CD8-positive, alpha-beta memory T cell (primary cell): ENCODE measurements around the gene GRPEL2. TPM values are rescaled to one million over a fixed set of nuclear protein-coding genes. Genes with fewer than 3 reads are reported as not detected.
A peak's percentile ranks its signal among the peaks of the same experiment; 100 is the strongest.

Source experiments
- CTCF ChIA-PET: fragments of 350-600 bp; sonication (Branson Sonifier 250); formaldehyde crosslinking; loops from one replicate; lab custom pipeline; 2021; ENCODE audit warnings: antibody characterized with exemption; lab: Charles Lee
- POLR2A ChIA-PET: fragments of 350-600 bp; sonication (Branson Sonifier 250); formaldehyde crosslinking; loops from one replicate; lab custom pipeline; 2021; ENCODE audit warnings: antibody characterized with exemption; lab: Charles Lee
- DNase-seq, 5 donors: peaks; one replicate each; pipeline versions ENCODE4 v3.0.0 to v3.0.0-alpha.2; 2020 to 2022; ENCODE audit warnings: mixed read lengths in 1 of 5
- H3K27ac ChIP-seq: one replicate; pipeline ENCODE4 v1.7.0; 2013; ENCODE audit warnings: low read depth, mild to moderate bottlenecking, low read length, moderate library complexity
- H3K27me3 ChIP-seq: 2 replicates; pipeline ENCODE4 v1.7.0; 2013; ENCODE audit warnings: low read length, mild to moderate bottlenecking; ENCODE audit not compliant: insufficient read depth, poor library complexity, severe bottlenecking
- H3K36me3 ChIP-seq: 2 replicates; pipeline ENCODE4 v1.7.0; 2013; ENCODE audit warnings: mild to moderate bottlenecking, low read length, moderate library complexity; ENCODE audit not compliant: insufficient read depth
- H3K4me1 ChIP-seq: 2 replicates; pipeline ENCODE4 v1.7.0; 2013; ENCODE audit warnings: mild to moderate bottlenecking, low read length, moderate library complexity; ENCODE audit not compliant: insufficient read depth
- H3K4me3 ChIP-seq: 2 replicates; pipeline ENCODE4 v1.7.0; 2013; ENCODE audit warnings: mild to moderate bottlenecking, low read length
- H3K9me3 ChIP-seq: 2 replicates; pipeline ENCODE4 v1.7.0; 2013; ENCODE audit warnings: mild to moderate bottlenecking, low read length
- H3K27ac Mint-ChIP-seq, 8 donors: one replicate each; pipeline ENCODE4 v1.8.0; 2020 to 2021; ENCODE audit warnings: mixed read lengths in 8 of 8, mild to moderate bottlenecking in 6 of 8, inconsistent platforms in 3 of 8, moderate library complexity in 3 of 8
- H3K27me3 Mint-ChIP-seq, 2 donors: one replicate each; pipeline ENCODE4 v1.8.0; 2020 to 2021; ENCODE audit warnings: mixed read lengths in 2 of 2, mild to moderate bottlenecking in 1 of 2, moderate library complexity in 1 of 2
- H3K36me3 Mint-ChIP-seq, 3 donors: one replicate each; pipeline ENCODE4 v1.8.0; 2020 to 2021; ENCODE audit warnings: mixed read lengths in 3 of 3, inconsistent platforms in 1 of 3, mild to moderate bottlenecking in 1 of 3
- H3K4me1 Mint-ChIP-seq, 3 donors: one replicate each; pipeline ENCODE4 v1.8.0; 2020 to 2021; ENCODE audit warnings: mixed read lengths in 3 of 3, inconsistent platforms in 1 of 3, mild to moderate bottlenecking in 1 of 3
- H3K4me3 Mint-ChIP-seq, 7 donors: one replicate each; pipeline ENCODE4 v1.8.0; 2020 to 2021; ENCODE audit warnings: mixed read lengths in 7 of 7, mild to moderate bottlenecking in 6 of 7, moderate library complexity in 4 of 7, inconsistent platforms in 2 of 7
- H3K9me3 Mint-ChIP-seq, 5 donors: one replicate each; pipeline ENCODE4 v1.8.0; 2020 to 2022; ENCODE audit warnings: mixed read lengths in 5 of 5, mild to moderate bottlenecking in 3 of 5, moderate library complexity in 2 of 5, inconsistent platforms in 1 of 5
- polyA plus RNA-seq: library from polyadenylated mRNA; unstranded; fragments of 300-500 nt; fragmentation: Illumina TruSeq; gene quantifications from one replicate; pipeline ENCODE4 v1.2.3, GENCODE V29; 2021
- total RNA-seq, 2 experiments: library from RNA; stranded (reverse); gene quantifications; one replicate each; pipeline ENCODE4 v1.2.3, GENCODE V29; 2021

GRPEL2 gene, protein sequence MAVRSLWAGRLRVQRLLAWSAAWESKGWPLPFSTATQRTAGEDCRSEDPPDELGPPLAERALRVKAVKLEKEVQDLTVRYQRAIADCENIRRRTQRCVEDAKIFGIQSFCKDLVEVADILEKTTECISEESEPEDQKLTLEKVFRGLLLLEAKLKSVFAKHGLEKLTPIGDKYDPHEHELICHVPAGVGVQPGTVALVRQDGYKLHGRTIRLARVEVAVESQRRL
- total RNA-seq = 10 to 100 TPM; 33.4 to 36.5 TPM
- polyA plus RNA-seq = 4.5 TPM

DNA sequence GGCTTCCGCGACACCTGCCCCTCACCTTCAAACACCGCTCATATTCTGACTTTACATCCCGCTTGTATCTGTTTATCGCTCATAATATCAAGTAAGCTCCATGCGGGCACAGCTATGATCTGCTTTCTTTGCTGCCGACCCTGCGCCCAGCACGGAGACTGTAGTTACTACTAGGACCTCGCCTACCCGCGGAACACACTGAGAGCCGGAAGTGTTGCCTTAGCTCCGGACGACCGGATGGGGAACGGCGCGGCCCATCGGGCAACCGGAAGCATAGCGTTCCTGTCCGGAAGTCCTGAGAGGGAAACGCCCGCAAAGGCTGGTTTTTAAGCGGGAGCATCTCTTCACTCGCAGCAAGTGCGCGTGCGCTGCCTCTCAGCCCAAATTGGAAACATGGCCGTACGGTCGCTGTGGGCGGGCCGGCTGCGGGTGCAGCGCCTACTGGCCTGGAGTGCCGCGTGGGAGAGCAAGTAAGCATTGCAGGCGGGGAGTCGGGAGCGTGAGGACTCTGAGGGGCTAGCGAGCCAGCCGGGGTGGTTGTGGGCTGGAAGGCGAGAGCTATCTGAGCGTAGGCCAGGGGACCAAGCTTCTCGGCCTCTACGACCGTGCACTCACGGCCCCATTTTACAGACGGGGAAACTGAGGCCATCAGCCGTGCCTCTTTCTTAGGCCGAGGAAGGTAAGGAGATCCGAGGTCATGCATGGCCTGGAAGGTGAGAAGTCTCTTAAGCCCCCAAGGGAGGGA lies at the start of gene GRPEL2:
GRPEL2 (plus strand) TSS at position 353 of the 745 bp plus-strand sequence; CDS start at position 394, 41 bp downstream.
- H3K27ac ChIP-seq = peak within 1 kb of the TSS; percentile 78
- Mint-ChIP-seq H3K27ac (peak within 1 kb of the TSS; percentile 72 to 93 (median 90)), H3K4me1 (peaks cover 49 to 62% (median 60%) of the 10 kb centered on the region in 3 donors), H3K4me3 (peak within 1 kb of the TSS; percentile 81 to 95 (median 95)), H3K27me3 (no peaks in the 10 kb centered on the region), H3K9me3 (no peaks in the 10 kb centered on the region), H3K36me3 (peaks cover 13 to 40% (median 13%) of the 10 kb centered on the region in 3 donors)
- peak; percentile 73 to 90 (median 81) for DNase-seq
- H3K9me3 ChIP-seq = no peaks in the 10 kb centered on the region
- peaks cover 14% of the 10 kb centered on the region for H3K36me3 ChIP-seq
- H3K27me3 ChIP-seq = no peaks in the 10 kb centered on the region
- ChIA-PET CTCF (interaction anchor here (0.7 to 4.3 kb wide), 11 partner anchors 10 to 614 kb away, joined by 3 to 25 read pairs (median 5); partner anchors contain the start of genes ABLIM3, CSNK1A1 and PCYOX1L), POLR2A (interaction anchor here (0.7 to 3.7 kb wide), 5 partner anchors 8 to 206 kb away, joined by 3 to 39 read pairs (median 5); partner anchors contain the start of genes CSNK1A1 and PCYOX1L)
- H3K4me1 ChIP-seq = peaks cover 52% of the 10 kb centered on the region
- peak within 1 kb of the TSS; percentile 96 for H3K4me3 ChIP-seq

DNA sequence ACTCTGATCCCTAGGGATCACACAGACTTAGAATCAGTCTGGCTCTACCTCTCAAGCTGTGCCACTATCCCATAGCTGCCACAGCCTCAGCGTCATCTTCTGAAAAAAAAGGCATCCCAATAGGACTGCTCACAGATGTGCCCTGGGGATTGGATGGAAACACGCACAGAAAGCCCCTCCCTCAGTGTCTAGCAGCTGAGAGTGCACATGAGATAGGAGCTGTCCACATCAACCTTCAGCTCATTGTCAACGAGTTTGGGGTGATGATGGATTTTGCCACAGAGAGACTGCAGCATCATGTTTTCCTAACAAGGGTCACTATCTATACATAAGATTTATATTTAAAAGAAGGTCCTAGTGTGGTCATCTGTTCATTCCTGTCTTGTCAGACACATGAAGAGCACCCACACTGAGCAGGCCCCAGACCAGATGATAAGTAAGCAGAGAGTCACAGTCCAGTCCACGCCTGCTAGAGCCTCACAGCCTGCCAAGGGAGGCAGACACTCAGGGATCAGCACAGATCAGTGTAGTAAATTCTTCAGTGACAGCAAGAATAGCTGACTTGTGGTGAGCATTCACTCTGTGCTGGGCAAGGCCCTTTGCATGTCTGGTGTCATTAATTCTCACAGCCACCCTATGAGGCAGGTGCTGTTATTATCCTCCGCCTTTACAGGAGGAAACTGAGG lies 47.8 kb upstream of the GRPEL2 start:
- H3K4me1 ChIP-seq = peaks cover 44% of the 10 kb centered on the region

DNA sequence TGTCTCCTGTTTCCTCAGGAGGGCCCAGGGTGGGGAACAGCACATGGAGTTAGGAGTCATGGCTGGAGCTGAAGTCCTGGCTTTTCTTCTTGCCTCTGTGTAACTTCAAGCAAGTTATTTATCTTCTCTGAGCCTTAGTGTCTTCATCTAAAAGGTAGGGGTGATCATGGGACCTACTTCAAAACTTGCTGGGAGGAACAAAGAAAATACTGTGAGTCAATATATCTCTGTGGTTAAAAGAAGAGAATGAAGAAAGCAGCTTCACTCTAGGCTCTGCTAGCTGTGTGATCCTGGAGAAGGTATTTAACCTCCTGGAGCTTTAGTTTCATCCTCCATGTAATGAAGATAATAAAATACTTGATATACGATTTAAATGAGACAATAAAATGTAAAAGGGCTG lies 47.1 kb upstream of the GRPEL2 start:
- CTCF ChIA-PET = interaction anchor here (0.8 kb wide), 1 partner anchor 19 kb away, joined by 3 read pairs; no protein-coding TSS in a partner anchor
- Mint-ChIP-seq H3K27ac (no peak overlapping the region), H3K27me3 (peaks cover 14 to 32% of the 10 kb centered on the region in 2 donors), H3K36me3 (no peaks in the 10 kb centered on the region), H3K4me3 (peak overlapping the region in 1 of 7 donors; percentile 2), H3K4me1 (peaks cover 0 to 7% (median 5%) of the 10 kb centered on the region in 3 donors), H3K9me3 (no peaks in the 10 kb centered on the region)
- peak in 1 of 5 donors; percentile 31 for DNase-seq
- no peak overlapping the region for H3K27ac ChIP-seq
- H3K4me3 ChIP-seq = no peak overlapping the region
- POLR2A ChIA-PET = no interaction called here
- peaks cover 44% of the 10 kb centered on the region for H3K4me1 ChIP-seq
- H3K27me3 ChIP-seq = no peaks in the 10 kb centered on the region
- no peaks in the 10 kb centered on the region for H3K9me3 ChIP-seq
- H3K36me3 ChIP-seq = no peaks in the 10 kb centered on the region

More for the DNA sequence above, 47.8 kb upstream of the GRPEL2 start:
- no peak overlapping the region for H3K27ac Mint-ChIP-seq
- Histone ChIP-seq H3K27me3 (no peaks in the 10 kb centered on the region), H3K9me3 (no peaks in the 10 kb centered on the region), H3K4me3 (no peak overlapping the region), H3K27ac (no peak overlapping the region), H3K36me3 (no peaks in the 10 kb centered on the region)
- no peak for DNase-seq
- H3K4me3 Mint-ChIP-seq = no peak overlapping the region
- H3K36me3 Mint-ChIP-seq = no peaks in the 10 kb centered on the region
- ChIA-PET CTCF (no interaction called here), POLR2A (no interaction called here)
- H3K4me1 Mint-ChIP-seq = peaks cover 0 to 7% (median 5%) of the 10 kb centered on the region in 3 donors
- H3K27me3 Mint-ChIP-seq = peaks cover 14 to 32% of the 10 kb centered on the region in 2 donors
- H3K9me3 Mint-ChIP-seq = no peaks in the 10 kb centered on the region

- CTCF ChIA-PET = interaction anchor here (0.8 to 1.8 kb wide), 3 partner anchors 18 to 158 kb away, joined by 3 to 5 read pairs (median 3); partner anchors contain the start of gene ABLIM3
- no peak overlapping the region for H3K4me3 ChIP-seq
- H3K9me3 ChIP-seq = no peaks in the 10 kb centered on the region
- peaks cover 44% of the 10 kb centered on the region for H3K4me1 ChIP-seq
- no peak for DNase-seq
- no peaks in the 10 kb centered on the region for H3K9me3 Mint-ChIP-seq
- H3K36me3 ChIP-seq = no peaks in the 10 kb centered on the region
- peaks cover 14 to 32% of the 10 kb centered on the region in 2 donors for H3K27me3 Mint-ChIP-seq
- no peak overlapping the region for H3K27ac Mint-ChIP-seq
- POLR2A ChIA-PET = no interaction called here
- H3K4me3 Mint-ChIP-seq = no peak overlapping the region
- no peaks in the 10 kb centered on the region for H3K36me3 Mint-ChIP-seq
- H3K27me3 ChIP-seq = no peaks in the 10 kb centered on the region
- H3K4me1 Mint-ChIP-seq = peaks cover 0 to 7% (median 5%) of the 10 kb centered on the region in 3 donors
- H3K27ac ChIP-seq = no peak overlapping the region
Observed at GRCh38 chr5:149298842-149299404, 46.4 kb upstream of the GRPEL2 start.

GRCh38 chr5:149299451-149300054 lies 45.7 kb upstream of the GRPEL2 start:
- no peak overlapping the region for H3K4me3 Mint-ChIP-seq
- H3K27ac Mint-ChIP-seq = peak overlapping the region in 1 of 8 donors; percentile 39
- H3K4me1 Mint-ChIP-seq = peaks cover 0 to 7% (median 5%) of the 10 kb centered on the region in 3 donors
- DNase-seq = no peak
- H3K4me1 ChIP-seq = peaks cover 42% of the 10 kb centered on the region
- peaks cover 16 to 32% of the 10 kb centered on the region in 2 donors for H3K27me3 Mint-ChIP-seq
- no peak overlapping the region for H3K27ac ChIP-seq
- POLR2A ChIA-PET = no interaction called here
- H3K36me3 ChIP-seq = no peaks in the 10 kb centered on the region
- no peaks in the 10 kb centered on the region for H3K36me3 Mint-ChIP-seq
- H3K9me3 ChIP-seq = no peaks in the 10 kb centered on the region
- H3K4me3 ChIP-seq = no peak overlapping the region
- no peaks in the 10 kb centered on the region for H3K9me3 Mint-ChIP-seq
- H3K27me3 ChIP-seq = no peaks in the 10 kb centered on the region
- CTCF ChIA-PET = interaction anchor here (1.0 to 1.8 kb wide), 3 partner anchors 15 to 158 kb away, joined by 3 to 5 read pairs (median 3); partner anchors contain the start of gene ABLIM3

DNA sequence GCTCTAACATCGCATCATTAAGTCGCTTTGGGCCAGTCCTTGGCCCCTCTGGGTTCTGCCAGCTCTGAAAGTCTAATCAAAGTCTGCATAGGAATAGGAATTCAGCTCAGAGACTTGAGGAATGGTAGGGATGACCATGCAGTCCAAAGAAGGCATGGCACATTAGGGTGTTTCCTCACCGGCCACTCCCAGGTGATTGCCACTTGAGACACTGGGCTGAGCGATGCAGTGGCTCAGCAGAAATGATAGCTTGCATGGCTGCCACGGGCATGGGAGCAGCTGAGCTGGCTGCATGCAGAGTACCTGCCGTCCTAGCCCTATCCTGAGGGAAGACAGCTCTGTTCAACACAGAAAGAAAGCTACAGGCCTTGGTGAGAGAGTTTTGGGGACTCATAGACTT lies 44.9 kb upstream of the GRPEL2 start:
- Histone ChIP-seq H3K36me3 (no peaks in the 10 kb centered on the region), H3K27ac (no peak overlapping the region), H3K4me1 (peaks cover 33% of the 10 kb centered on the region), H3K27me3 (no peaks in the 10 kb centered on the region), H3K4me3 (no peak overlapping the region), H3K9me3 (no peaks in the 10 kb centered on the region)
- ChIA-PET CTCF (interaction anchor here (1.2 to 1.8 kb wide), 2 partner anchors 14 to 71 kb away, joined by 3 to 5 read pairs; no protein-coding TSS in a partner anchor), POLR2A (no interaction called here)
- H3K4me3 Mint-ChIP-seq = no peak overlapping the region
- no peaks in the 10 kb centered on the region for H3K36me3 Mint-ChIP-seq
- H3K4me1 Mint-ChIP-seq = peaks cover 0 to under 1% (median 0%) of the 10 kb centered on the region in 3 donors
- H3K9me3 Mint-ChIP-seq = no peaks in the 10 kb centered on the region
- H3K27ac Mint-ChIP-seq = no peak overlapping the region
- peaks cover 12 to 30% of the 10 kb centered on the region in 2 donors for H3K27me3 Mint-ChIP-seq
- no peak for DNase-seq

DNA sequence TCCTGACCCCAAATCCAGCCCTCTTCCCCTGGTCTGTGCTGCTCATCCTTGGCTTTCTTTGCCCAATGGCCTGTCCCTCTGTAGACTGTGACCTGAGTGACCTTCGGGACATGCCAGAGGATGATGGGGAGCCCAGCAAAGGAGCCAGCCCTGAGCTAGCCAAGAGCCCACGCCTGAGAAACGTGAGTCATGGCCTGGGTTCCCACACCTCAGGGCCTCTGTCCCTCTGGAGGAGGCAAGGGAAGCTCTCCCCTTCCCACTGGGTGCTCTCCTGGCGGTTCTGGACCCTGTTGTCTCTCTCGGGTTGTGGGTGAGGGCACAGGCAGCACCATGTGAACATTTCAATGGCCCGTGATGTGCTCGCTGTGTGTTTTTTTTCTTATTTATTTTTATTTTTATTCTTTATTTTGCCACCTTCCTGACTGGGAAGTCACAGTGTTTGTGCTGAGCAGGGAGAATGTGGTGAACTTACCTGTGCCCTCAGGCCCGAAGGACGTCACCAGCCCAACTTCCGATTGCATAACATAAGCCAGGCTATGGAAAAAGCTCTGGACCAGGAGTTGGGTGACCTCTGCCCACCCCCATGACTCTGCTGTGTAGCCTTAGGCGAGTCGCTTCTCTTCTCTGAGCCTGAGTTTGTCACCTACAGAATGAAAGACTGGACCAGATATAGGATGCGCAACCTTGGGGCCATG lies 44.1 kb upstream of the GRPEL2 start:
- H3K36me3 Mint-ChIP-seq = no peaks in the 10 kb centered on the region
- Histone ChIP-seq H3K4me3 (no peak overlapping the region), H3K36me3 (no peaks in the 10 kb centered on the region), H3K9me3 (no peaks in the 10 kb centered on the region), H3K4me1 (peaks cover 30% of the 10 kb centered on the region), H3K27me3 (no peaks in the 10 kb centered on the region), H3K27ac (no peak overlapping the region)
- CTCF ChIA-PET = no interaction called here
- no peaks in the 10 kb centered on the region for H3K4me1 Mint-ChIP-seq
- H3K27me3 Mint-ChIP-seq = peaks cover 13 to 30% of the 10 kb centered on the region in 2 donors
- H3K4me3 Mint-ChIP-seq = no peak overlapping the region
- H3K27ac Mint-ChIP-seq = peak overlapping the region in 1 of 8 donors; percentile 54
- POLR2A ChIA-PET = no interaction called here
- H3K9me3 Mint-ChIP-seq = no peaks in the 10 kb centered on the region
- no peak for DNase-seq
